ENCODE results near the gene RPS24. TPM values are rescaled to one million over a fixed set of nuclear protein-coding genes. Genes with fewer than 3 reads are reported as not detected.

RPS24 gene
- total and polyA plus RNA-seq, 2 experiments from 2014 or later = 2,362 to 3,638 TPM

DNA sequence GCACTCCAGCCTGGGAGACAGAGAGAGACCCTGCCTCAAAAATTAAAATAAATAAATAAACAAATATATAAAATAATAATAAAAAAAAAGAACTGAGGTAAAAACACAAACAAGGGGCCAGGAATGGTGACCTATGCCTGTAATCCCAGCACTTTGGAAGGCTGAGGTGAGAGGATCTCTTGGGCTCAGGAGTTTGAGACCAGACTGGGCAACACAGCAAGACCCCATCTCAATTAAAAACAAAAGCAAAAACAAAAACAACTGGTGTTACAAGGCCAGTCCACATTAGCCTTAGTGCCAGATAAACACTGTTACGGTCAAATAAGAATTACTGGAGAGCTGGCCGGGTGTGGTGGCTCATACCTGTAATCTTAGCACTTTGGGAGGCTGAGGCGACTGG, 9.9 kb upstream of the RPS24 start:
- Mint-ChIP-seq H3K9me3 (no peaks in the 10 kb centered on the region), H3K4me3 (no peak overlapping the region), H3K4me1 (peaks cover 5% of the 10 kb centered on the region), H3K27me3 (ENCODE audit: insufficient read depth, low read depth, poor library complexity) (peaks cover under 1% of the 10 kb centered on the region), H3K36me3 (ENCODE audit: low read depth) (peaks cover 87% of the 10 kb centered on the region), H3K27ac (no peak overlapping the region)
- no peak for ATAC-seq
- Histone ChIP-seq H3K4me2 (no peak overlapping the region), H3K36me3 (ENCODE audit: insufficient read depth) (peaks cover 83% of the 10 kb centered on the region), H2AFZ (no peak overlapping the region), H3K4me1 (ENCODE audit: insufficient read depth) (no peaks in the 10 kb centered on the region), H3K9me2 (ENCODE audit: insufficient read depth) (no peaks in the 10 kb centered on the region), H3K79me2 (replicated peaks; ENCODE audit: insufficient read depth) (peaks cover 24% of the 10 kb centered on the region), H3K4me3 (no peak overlapping the region), H3K27me3 (ENCODE audit: insufficient read depth) (no peaks in the 10 kb centered on the region), H3F3A (replicated peaks; ENCODE audit: low read depth) (0 out of 2 replicates have a peak, but pooled peaks cover 6% of the 10 kb centered on the region), H4K20me1 (replicated peaks; ENCODE audit: insufficient read depth) (peaks cover 30% of the 10 kb centered on the region), H3K27ac (ENCODE audit: low read depth) (no peak overlapping the region)
- TF ChIP-seq ZNF331 (CRISPR knock-in tag; IDR thresholded peaks at IDR 0.05; ENCODE audit: low read depth) (no peak), JUNB (IDR thresholded peaks at IDR 0.05; ENCODE audit: unreplicated experiment) (no peak), CREB1 (CRISPR knock-in tag; IDR thresholded peaks at IDR 0.05; ENCODE audit: low read depth) (no peak), ZNF114 (CRISPR knock-in tag; IDR thresholded peaks at IDR 0.05) (no peak), EZH2phosphoT487 (IDR thresholded peaks at IDR 0.05; ENCODE audit: unreplicated experiment) (no peak), EZH2 (IDR thresholded peaks at IDR 0.05; ENCODE audit: low read depth, unreplicated experiment) (no peak), POLR2AphosphoS5 (IDR thresholded peaks at IDR 0.05; ENCODE audit: low read depth) (no peak)
- TF ChIP-seq, protein P1, sequence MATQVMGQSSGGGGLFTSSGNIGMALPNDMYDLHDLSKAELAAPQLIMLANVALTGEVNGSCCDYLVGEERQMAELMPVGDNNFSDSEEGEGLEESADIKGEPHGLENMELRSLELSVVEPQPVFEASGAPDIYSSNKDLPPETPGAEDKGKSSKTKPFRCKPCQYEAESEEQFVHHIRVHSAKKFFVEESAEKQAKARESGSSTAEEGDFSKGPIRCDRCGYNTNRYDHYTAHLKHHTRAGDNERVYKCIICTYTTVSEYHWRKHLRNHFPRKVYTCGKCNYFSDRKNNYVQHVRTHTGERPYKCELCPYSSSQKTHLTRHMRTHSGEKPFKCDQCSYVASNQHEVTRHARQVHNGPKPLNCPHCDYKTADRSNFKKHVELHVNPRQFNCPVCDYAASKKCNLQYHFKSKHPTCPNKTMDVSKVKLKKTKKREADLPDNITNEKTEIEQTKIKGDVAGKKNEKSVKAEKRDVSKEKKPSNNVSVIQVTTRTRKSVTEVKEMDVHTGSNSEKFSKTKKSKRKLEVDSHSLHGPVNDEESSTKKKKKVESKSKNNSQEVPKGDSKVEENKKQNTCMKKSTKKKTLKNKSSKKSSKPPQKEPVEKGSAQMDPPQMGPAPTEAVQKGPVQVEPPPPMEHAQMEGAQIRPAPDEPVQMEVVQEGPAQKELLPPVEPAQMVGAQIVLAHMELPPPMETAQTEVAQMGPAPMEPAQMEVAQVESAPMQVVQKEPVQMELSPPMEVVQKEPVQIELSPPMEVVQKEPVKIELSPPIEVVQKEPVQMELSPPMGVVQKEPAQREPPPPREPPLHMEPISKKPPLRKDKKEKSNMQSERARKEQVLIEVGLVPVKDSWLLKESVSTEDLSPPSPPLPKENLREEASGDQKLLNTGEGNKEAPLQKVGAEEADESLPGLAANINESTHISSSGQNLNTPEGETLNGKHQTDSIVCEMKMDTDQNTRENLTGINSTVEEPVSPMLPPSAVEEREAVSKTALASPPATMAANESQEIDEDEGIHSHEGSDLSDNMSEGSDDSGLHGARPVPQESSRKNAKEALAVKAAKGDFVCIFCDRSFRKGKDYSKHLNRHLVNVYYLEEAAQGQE (IDR thresholded peaks at IDR 0.05; ENCODE audit: unreplicated experiment) = no peak
- TF ChIP-seq, protein P2, sequence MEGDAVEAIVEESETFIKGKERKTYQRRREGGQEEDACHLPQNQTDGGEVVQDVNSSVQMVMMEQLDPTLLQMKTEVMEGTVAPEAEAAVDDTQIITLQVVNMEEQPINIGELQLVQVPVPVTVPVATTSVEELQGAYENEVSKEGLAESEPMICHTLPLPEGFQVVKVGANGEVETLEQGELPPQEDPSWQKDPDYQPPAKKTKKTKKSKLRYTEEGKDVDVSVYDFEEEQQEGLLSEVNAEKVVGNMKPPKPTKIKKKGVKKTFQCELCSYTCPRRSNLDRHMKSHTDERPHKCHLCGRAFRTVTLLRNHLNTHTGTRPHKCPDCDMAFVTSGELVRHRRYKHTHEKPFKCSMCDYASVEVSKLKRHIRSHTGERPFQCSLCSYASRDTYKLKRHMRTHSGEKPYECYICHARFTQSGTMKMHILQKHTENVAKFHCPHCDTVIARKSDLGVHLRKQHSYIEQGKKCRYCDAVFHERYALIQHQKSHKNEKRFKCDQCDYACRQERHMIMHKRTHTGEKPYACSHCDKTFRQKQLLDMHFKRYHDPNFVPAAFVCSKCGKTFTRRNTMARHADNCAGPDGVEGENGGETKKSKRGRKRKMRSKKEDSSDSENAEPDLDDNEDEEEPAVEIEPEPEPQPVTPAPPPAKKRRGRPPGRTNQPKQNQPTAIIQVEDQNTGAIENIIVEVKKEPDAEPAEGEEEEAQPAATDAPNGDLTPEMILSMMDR (conservative IDR thresholded peaks at IDR 0.05; ENCODE audit: low read depth in 2 of 2) = no peak
- no peak for DNase-seq (ENCODE audit: low spot score)

DNA sequence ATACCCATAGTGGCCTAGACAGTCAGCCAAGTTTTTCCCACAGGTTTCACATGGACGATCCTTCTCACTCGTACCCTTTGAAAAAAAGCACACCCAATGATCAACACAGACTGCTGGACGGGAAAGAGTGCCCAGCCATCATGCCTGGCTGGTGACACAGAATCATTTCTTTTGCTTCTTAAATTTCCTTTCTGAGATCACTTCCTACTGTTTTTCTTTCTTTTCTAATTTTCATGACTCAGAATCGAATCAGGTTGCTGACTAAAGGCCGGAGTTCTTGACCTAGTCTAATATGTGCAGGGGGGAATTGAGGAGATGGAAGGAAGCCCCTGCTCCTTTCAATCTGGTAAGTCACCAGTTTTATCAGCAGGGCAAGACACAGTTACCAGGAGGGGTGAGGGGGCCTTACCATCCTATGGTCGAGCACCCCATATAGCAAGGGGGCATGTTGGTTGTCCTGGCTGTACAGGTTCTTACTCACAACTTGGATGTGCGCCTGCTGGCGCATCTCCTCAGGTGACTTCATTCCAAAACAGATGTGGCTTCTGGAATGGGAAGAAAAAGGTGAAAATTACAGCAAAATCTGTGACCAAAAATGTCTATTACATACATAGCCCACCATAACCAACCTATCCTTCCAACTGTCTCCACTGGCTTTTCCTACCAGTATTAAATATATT, 7.8 kb upstream of the RPS24 start:
- no peak overlapping the region for H3K4me3 Mint-ChIP-seq

More for the DNA sequence above, 7.8 kb upstream of the RPS24 start:
- H3K36me3 Mint-ChIP-seq (ENCODE audit: low read depth) = peaks cover 72% of the 10 kb centered on the region
- Histone ChIP-seq H3K4me3 (no peak overlapping the region), H3K4me1 (ENCODE audit: insufficient read depth) (no peaks in the 10 kb centered on the region), H3K9me2 (ENCODE audit: insufficient read depth) (no peaks in the 10 kb centered on the region), H3K27me3 (ENCODE audit: insufficient read depth) (no peaks in the 10 kb centered on the region), H3K4me2 (no peak overlapping the region), H3K79me2 (replicated peaks; ENCODE audit: insufficient read depth) (peaks cover 29% of the 10 kb centered on the region), H3K36me3 (ENCODE audit: insufficient read depth) (peaks cover 62% of the 10 kb centered on the region), H3F3A (replicated peaks; ENCODE audit: low read depth) (0 out of 2 replicates have a peak, but pooled peaks cover 6% of the 10 kb centered on the region), H2AFZ (no peak overlapping the region), H4K20me1 (replicated peaks; ENCODE audit: insufficient read depth) (peaks cover 31% of the 10 kb centered on the region), H3K27ac (ENCODE audit: low read depth) (no peak overlapping the region)
- peaks cover 4% of the 10 kb centered on the region for H3K27me3 Mint-ChIP-seq (ENCODE audit: insufficient read depth, low read depth, poor library complexity)
- no peak for ATAC-seq
- H3K27ac Mint-ChIP-seq = no peak overlapping the region
- H3K4me1 Mint-ChIP-seq = peaks cover 10% of the 10 kb centered on the region
- no peaks in the 10 kb centered on the region for H3K9me3 Mint-ChIP-seq
- no peak for DNase-seq (ENCODE audit: low spot score)
- no peak for TF ChIP-seq POLR2AphosphoS5 (IDR thresholded peaks at IDR 0.05; ENCODE audit: low read depth)
- no peak for TF ChIP-seq JUNB (IDR thresholded peaks at IDR 0.05; ENCODE audit: unreplicated experiment)
- no peak for TF ChIP-seq CREB1 (CRISPR knock-in tag; IDR thresholded peaks at IDR 0.05; ENCODE audit: low read depth)
- TF ChIP-seq, protein P3, sequence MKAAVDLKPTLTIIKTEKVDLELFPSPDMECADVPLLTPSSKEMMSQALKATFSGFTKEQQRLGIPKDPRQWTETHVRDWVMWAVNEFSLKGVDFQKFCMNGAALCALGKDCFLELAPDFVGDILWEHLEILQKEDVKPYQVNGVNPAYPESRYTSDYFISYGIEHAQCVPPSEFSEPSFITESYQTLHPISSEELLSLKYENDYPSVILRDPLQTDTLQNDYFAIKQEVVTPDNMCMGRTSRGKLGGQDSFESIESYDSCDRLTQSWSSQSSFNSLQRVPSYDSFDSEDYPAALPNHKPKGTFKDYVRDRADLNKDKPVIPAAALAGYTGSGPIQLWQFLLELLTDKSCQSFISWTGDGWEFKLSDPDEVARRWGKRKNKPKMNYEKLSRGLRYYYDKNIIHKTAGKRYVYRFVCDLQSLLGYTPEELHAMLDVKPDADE (IDR thresholded peaks at IDR 0.05) = no peak
- TF ChIP-seq NANOG (IDR thresholded peaks at IDR 0.05; ENCODE audit: borderline replicate concordance) = no peak
- TF ChIP-seq EZH2 (IDR thresholded peaks at IDR 0.05; ENCODE audit: low read depth, unreplicated experiment) = no peak
